Endothelial cell of hepatic sinusoid (primary cell): ENCODE measurements around the gene ZNF616.

ENCODE experiments used
- in situ Hi-C: cut with HindIII; loops from 2 replicates; pipeline ENCODE4 v1.10.0; 2017; ENCODE audit warnings: low sequenced_read_pairs

ZNF616 gene

GRCh38 chr19:52139252-52140031 is at the start of gene ZNF616:
Gene ZNF616 (minus strand): TSS chr19:52139938. CDS start chr19:52130512, 9,426 bp downstream.
- in situ Hi-C loops: loop anchor here (5.0 kb wide), 1 partner anchor 33 kb away; the partner anchor contains the start of gene ZNF836

- in situ Hi-C loops: no loop called here
Measured at GRCh38 chr19:52188822-52189734, 49.3 kb upstream of the ZNF616 start.

GRCh38 chr19:52187407-52187806 is 47.7 kb upstream of the ZNF616 start:
- in situ Hi-C loops: no loop called here

- in situ Hi-C loops: no loop called here
Measured at GRCh38 chr19:52176574-52176973, 36.8 kb upstream of the ZNF616 start.

- in situ Hi-C loops: loop anchor here (5.0 kb wide), 1 partner anchor 35 kb away; the partner anchor contains the start of gene ZNF616
Measured at GRCh38 chr19:52172347-52172746, 32.6 kb upstream of the ZNF616 start.

- in situ Hi-C loops: loop anchor here (5.0 kb wide), 1 partner anchor 34 kb away; the partner anchor contains the start of gene ZNF616
Measured at GRCh38 chr19:52171321-52172169, 31.8 kb upstream of the ZNF616 start, which contains the start of gene ZNF836. Gene ZNF836 (minus strand): TSS chr19:52171621. CDS start chr19:52168072, 3,549 bp downstream.

- in situ Hi-C loops: loop anchor here (5.0 kb wide), 1 partner anchor 34 kb away; the partner anchor contains the start of gene ZNF616
Measured at GRCh38 chr19:52170863-52171320, 31.2 kb upstream of the ZNF616 start.

- in situ Hi-C loops: loop anchor here (5.0 kb wide), 1 partner anchor 33 kb away; the partner anchor contains the start of gene ZNF616
Measured at GRCh38 chr19:52170304-52170703, 30.6 kb upstream of the ZNF616 start.

GRCh38 chr19:52155596-52156359 is 16.0 kb upstream of the ZNF616 start:
- in situ Hi-C loops: no loop called here

- in situ Hi-C loops: no loop called here
Measured at GRCh38 chr19:52148256-52148655, 8.5 kb upstream of the ZNF616 start.

GRCh38 chr19:52142001-52142595 is 2.4 kb upstream of the ZNF616 start:
- in situ Hi-C loops: no loop called here

- in situ Hi-C loops: no loop called here
Measured at GRCh38 chr19:52141203-52141602, 1.5 kb upstream of the ZNF616 start.

- in situ Hi-C loops: no loop called here
Measured at GRCh38 chr19:52140032-52140710, 433 bp upstream of the ZNF616 start.

- in situ Hi-C loops: loop anchor here (5.0 kb wide), 1 partner anchor 33 kb away; the partner anchor contains the start of gene ZNF836
Measured at GRCh38 chr19:52138983-52139251, 821 bp downstream of the ZNF616 start.

GRCh38 chr19:52138278-52138982 is 1.3 kb downstream of the ZNF616 start:
- in situ Hi-C loops: loop anchor here (5.0 kb wide), 1 partner anchor 34 kb away; the partner anchor contains the start of gene ZNF836

- in situ Hi-C loops: no loop called here
Measured at GRCh38 chr19:52120286-52120685, 19.5 kb downstream of the ZNF616 start.

GRCh38 chr19:52115526-52116053 is 24.1 kb downstream of the ZNF616 start:
- in situ Hi-C loops: no loop called here

GRCh38 chr19:52114691-52115090 is 25.0 kb downstream of the ZNF616 start:
- in situ Hi-C loops: no loop called here
